HCT116 (cell line): ENCODE data around the gene FTCDNL1. TPM values are rescaled to one million over a fixed set of nuclear protein-coding genes. Genes with fewer than 3 reads are reported as not detected.

ENCODE experiments used
- ATAC-seq: fragments of 200-7000 bp; cut with Tn5 transposase; 2 replicates; pipeline ENCODE4 v1.9.1; 2020; ENCODE audit warnings: mild to moderate bottlenecking, moderate library complexity
- BruUV-seq: library from RNA; stranded (reverse); fragments of 400-500 nt; replicated peaks from 2 replicates; lab custom pipeline; 2021; lab: Mats Ljungman, UMichigan
- CTCF ChIA-PET: fragments of 300-600 bp; sonication (Branson Sonifier 250); formaldehyde crosslinking; loops from one replicate; lab custom pipeline; 2021; ENCODE audit warnings: antibody characterized with exemption; lab: Charles Lee
- POLR2A ChIA-PET: fragments of 300-600, 350-600 bp; sonication (Branson Sonifier 250); formaldehyde crosslinking; loops from one replicate; lab custom pipeline; 2021; ENCODE audit warnings: antibody characterized with exemption; lab: Charles Lee
- RAD21 ChIA-PET, 2 experiments: fragments of 300-600 bp; sonication (Branson Sonifier 250); formaldehyde crosslinking; loops; one replicate each; lab custom pipeline; 2023; ENCODE audit warnings: low total read pairs in 2 of 2; ENCODE audit not compliant: uncharacterized antibody in 2 of 2, unreplicated experiment in 2 of 2, low non-redundant PET in 1 of 2; lab: Charles Lee
- DNase-seq: peaks from one replicate; pipeline ENCODE4 v3.0.0-alpha.2; 2010; ENCODE audit warnings: low read depth, low spot score
- H2AFZ ChIP-seq: fragments of 200-600 bp; shearing (Covaris generic), sonication (generic); 2 replicates; pipeline ENCODE4 v1.6.1; 2017; ENCODE audit warnings: low read depth, mixed run types, mixed read lengths, antibody characterized with exemption, low read length; ENCODE audit not compliant: poor library complexity, severe bottlenecking
- H3K27ac ChIP-seq: 2 replicates; pipeline ENCODE4 v1.5.1; 2012; ENCODE audit warnings: low read depth, low read length
- H3K27me3 ChIP-seq: fragments of 200-600 bp; sonication (generic); 2 replicates; pipeline ENCODE4 v1.6.1; 2016; ENCODE audit warnings: mixed run types, low read length, mixed read lengths; ENCODE audit not compliant: insufficient read depth
- H3K36me3 ChIP-seq, 2 experiments: fragments of 200-500 bp in 1 of 2; fragments of 200-600 bp in 1 of 2; sonication (Bioruptor generic) in 1 of 2; sonication (generic) in 1 of 2; 2 replicates each; pipeline versions ENCODE4 v1.5.1 to v1.6.1; 2014 to 2016; ENCODE audit warnings: low read length in 2 of 2, inconsistent platforms in 1 of 2, mixed read lengths in 1 of 2, mixed run types in 1 of 2; ENCODE audit not compliant: insufficient read depth in 2 of 2, control insufficient read depth in 1 of 2
- H3K4me1 ChIP-seq, 2 experiments: fragments of 200-600 bp in 1 of 2; sonication (generic) in 1 of 2; 2 replicates each; pipeline versions ENCODE4 v1.5.1 to v1.6.1; 2012 to 2017; ENCODE audit warnings: low read length in 2 of 2, inconsistent platforms in 1 of 2, mild to moderate bottlenecking in 1 of 2, mixed read lengths in 1 of 2, mixed run types in 1 of 2, moderate library complexity in 1 of 2; ENCODE audit not compliant: insufficient read depth in 2 of 2, control insufficient read depth in 1 of 2
- H3K4me2 ChIP-seq: fragments of 200-600 bp; sonication (generic); 2 replicates; pipeline ENCODE4 v1.6.1; 2017; ENCODE audit warnings: mixed run types, low read length, mixed read lengths
- H3K4me3 ChIP-seq, 2 experiments: fragments of 200-600 bp in 1 of 2; sonication (generic) in 1 of 2; replicated peaks in 1 of 2; 2 replicates each; pipeline ENCODE4 v1.5.1; 2011 to 2016; ENCODE audit warnings: low read length in 2 of 2, control low read depth in 1 of 2, low read depth in 1 of 2, mild to moderate bottlenecking in 1 of 2, mixed read lengths in 1 of 2, mixed run types in 1 of 2
- H3K79me2 ChIP-seq: fragments of 200-600 bp; sonication (generic); 2 replicates; pipeline ENCODE4 v1.6.1; 2017; ENCODE audit warnings: mild to moderate bottlenecking, mixed run types, low read length, moderate library complexity, mixed read lengths; ENCODE audit not compliant: insufficient read depth
- H3K9ac ChIP-seq: fragments of 200-600 bp; sonication (generic); 2 replicates; pipeline ENCODE4 v1.6.1; 2016; ENCODE audit warnings: low read length, mixed read lengths
- H3K9me2 ChIP-seq: fragments of 200-600 bp; sonication (generic), shearing (Covaris generic); 2 replicates; pipeline ENCODE4 v1.6.1; 2017; ENCODE audit warnings: mixed run types, mild to moderate bottlenecking, moderate library complexity; ENCODE audit not compliant: insufficient read depth
- H3K9me3 ChIP-seq, 2 experiments: fragments of 200-500 bp in 1 of 2; fragments of 200-600 bp in 1 of 2; sonication (Bioruptor generic) in 1 of 2; sonication (generic) in 1 of 2; 2 replicates each; pipeline ENCODE4 v1.6.1; 2014 to 2017; ENCODE audit warnings: low read length in 2 of 2, mixed read lengths in 2 of 2, inconsistent platforms in 1 of 2, low read depth in 1 of 2, mild to moderate bottlenecking in 1 of 2, mixed run types in 1 of 2, moderate library complexity in 1 of 2; ENCODE audit not compliant: control insufficient read depth in 1 of 2, insufficient read depth in 1 of 2
- H4K20me1 ChIP-seq: fragments of 200-600 bp; sonication (generic), shearing (Covaris generic); 2 replicates; pipeline ENCODE4 v1.6.1; 2017; ENCODE audit warnings: mixed run types, mild to moderate bottlenecking, moderate library complexity; ENCODE audit not compliant: insufficient read depth
- ATF3 ChIP-seq: IDR thresholded peaks from 2 replicates; pipeline ENCODE4 v1.6.1; 2012
- CBX3 ChIP-seq: IDR thresholded peaks from 2 replicates; pipeline ENCODE4 v1.6.1; 2012; ENCODE audit warnings: low read depth
- CEBPB ChIP-seq: IDR thresholded peaks from 2 replicates; pipeline ENCODE4 v1.6.1; 2012; ENCODE audit warnings: low read depth
- EGR1 ChIP-seq: IDR thresholded peaks from 2 replicates; pipeline ENCODE4 v1.6.1; 2012; ENCODE audit warnings: low read depth
- ELF1 ChIP-seq: IDR thresholded peaks from 2 replicates; pipeline ENCODE4 v1.6.1; 2012; ENCODE audit warnings: low read depth, borderline replicate concordance
- EZH2 ChIP-seq: fragments of 200-600 bp; sonication (generic); IDR thresholded peaks from 2 replicates; pipeline ENCODE4 v1.6.1; 2017; ENCODE audit warnings: antibody characterized with exemption, mixed run types
- FOSL1 ChIP-seq: IDR thresholded peaks from 2 replicates; pipeline ENCODE4 v1.6.1; 2012; ENCODE audit warnings: low read depth
- JUND ChIP-seq: IDR thresholded peaks from 2 replicates; pipeline ENCODE4 v1.6.1; 2012
- MAX ChIP-seq: IDR thresholded peaks from 2 replicates; pipeline ENCODE4 v1.6.1; 2012
- POLR2A ChIP-seq: IDR thresholded peaks from 2 replicates; pipeline ENCODE4 v1.7.0; 2011; ENCODE audit warnings: borderline replicate concordance; ENCODE audit not compliant: insufficient read depth, insufficient read length; ENCODE audit errors: extremely low read depth
- POLR2AphosphoS5 ChIP-seq: IDR thresholded peaks from 2 replicates; pipeline ENCODE4 v1.6.1; 2011; ENCODE audit warnings: mild to moderate bottlenecking, low read depth, low read length, moderate library complexity
- RAD21 ChIP-seq: IDR thresholded peaks from 2 replicates; pipeline ENCODE4 v1.6.1; 2012; ENCODE audit warnings: low read depth, mild to moderate bottlenecking
- SIN3A ChIP-seq: IDR thresholded peaks from 2 replicates; pipeline ENCODE4 v1.6.1; 2012; ENCODE audit warnings: low read depth
- SRF ChIP-seq: IDR thresholded peaks from 2 replicates; pipeline ENCODE4 v1.6.1; 2012; ENCODE audit warnings: low read depth
- TCF7L2 ChIP-seq: IDR thresholded peaks from 2 replicates; pipeline ENCODE4 v1.7.0; 2011; ENCODE audit warnings: borderline replicate concordance, inconsistent platforms; ENCODE audit not compliant: insufficient read depth, insufficient read length; ENCODE audit errors: extremely low read depth
- YY1 ChIP-seq: IDR thresholded peaks from 2 replicates; pipeline ENCODE4 v1.6.1; 2011; ENCODE audit warnings: low read length, low read depth, moderate library complexity, mild to moderate bottlenecking; ENCODE audit not compliant: insufficient replicate concordance; ENCODE audit errors: extremely low read depth
- ZBTB33 ChIP-seq: IDR thresholded peaks from 2 replicates; pipeline ENCODE4 v1.6.1; 2011; ENCODE audit warnings: mild to moderate bottlenecking, low read length, moderate library complexity; ENCODE audit not compliant: insufficient replicate concordance; ENCODE audit errors: extremely low read depth
- ZNF274 ChIP-seq: fragments of 200-500 bp; sonication (Bioruptor generic); IDR thresholded peaks from 2 replicates; pipeline ENCODE4 v1.6.1; 2014; ENCODE audit warnings: mild to moderate bottlenecking, low read depth, low read length, inconsistent platforms
- intact Hi-C: fragments of 100-400 bp; cut with micrococcal nuclease; formaldehyde crosslinking; loops from 2 replicates; pipeline ENCODE4 v1.10.0; 2022
- total RNA-seq: library from RNA; stranded (reverse); gene quantifications from one replicate; pipeline ENCODE4 v1.2.1, GENCODE V29; 2021; ENCODE audit not compliant: unreplicated experiment
- TF ChIP-seq, protein P1 (sequence below): IDR thresholded peaks from 2 replicates; pipeline ENCODE4 v1.6.1; 2012; ENCODE audit warnings: low read depth

FTCDNL1 gene
- total RNA-seq, 1 experiment from 2014 or later = 2.6 TPM

DNA sequence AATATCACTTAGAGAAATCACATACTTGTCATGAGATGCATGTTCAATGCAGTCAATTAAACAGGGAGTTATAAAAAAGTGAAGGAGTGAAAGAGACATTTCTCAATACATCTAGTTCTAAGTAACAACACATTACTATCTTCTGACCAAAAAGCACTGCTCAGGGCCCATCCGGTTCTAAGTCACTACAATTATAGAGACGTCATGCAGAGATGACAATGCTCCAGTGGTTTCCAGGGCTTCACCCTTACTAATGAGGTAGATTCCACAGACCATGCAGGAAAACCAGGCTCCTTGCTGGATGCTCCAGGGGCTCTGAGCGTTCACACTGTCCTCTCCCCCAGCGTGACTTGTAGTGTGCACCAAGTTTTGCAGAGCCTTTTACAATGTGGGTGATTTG lies 88.0 kb downstream of the FTCDNL1 start:
- intact Hi-C loops = no loop called here
- Histone ChIP-seq H2AFZ (no peak overlapping the region), H3K36me3 (no peaks in the 10 kb centered on the region), H3K79me2 (no peaks in the 10 kb centered on the region), H4K20me1 (no peaks in the 10 kb centered on the region), H3K9me2 (no peaks in the 10 kb centered on the region), H3K9ac (no peak overlapping the region), H3K9me3 (no peaks in the 10 kb centered on the region), H3K4me1 (no peaks in the 10 kb centered on the region), H3K4me3 (no peak overlapping the region), H3K27ac (no peak overlapping the region), H3K27me3 (no peaks in the 10 kb centered on the region; the same call in 1 of the 2 replicates), H3K4me2 (no peak overlapping the region)
- ChIA-PET POLR2A (no interaction called here), CTCF (no interaction called here), RAD21 (no interaction called here)
- ATAC-seq (no peak), DNase-seq (no peak)
- no TSS peak for BruUV-seq
- TF ChIP-seq SRF = no peak
- no peak for TF ChIP-seq EGR1
- no peak for TF ChIP-seq ZNF274
- TF ChIP-seq RAD21 = no peak
- TF ChIP-seq ATF3 = no peak
- TF ChIP-seq SIN3A = no peak
- no peak for TF ChIP-seq MAX
- no peak for TF ChIP-seq CBX3
- TF ChIP-seq EZH2 = no peak
- no peak for TF ChIP-seq ZBTB33
- no peak for TF ChIP-seq POLR2AphosphoS5
- no peak for TF ChIP-seq TCF7L2
- TF ChIP-seq FOSL1 = no peak
- TF ChIP-seq, protein P1, sequence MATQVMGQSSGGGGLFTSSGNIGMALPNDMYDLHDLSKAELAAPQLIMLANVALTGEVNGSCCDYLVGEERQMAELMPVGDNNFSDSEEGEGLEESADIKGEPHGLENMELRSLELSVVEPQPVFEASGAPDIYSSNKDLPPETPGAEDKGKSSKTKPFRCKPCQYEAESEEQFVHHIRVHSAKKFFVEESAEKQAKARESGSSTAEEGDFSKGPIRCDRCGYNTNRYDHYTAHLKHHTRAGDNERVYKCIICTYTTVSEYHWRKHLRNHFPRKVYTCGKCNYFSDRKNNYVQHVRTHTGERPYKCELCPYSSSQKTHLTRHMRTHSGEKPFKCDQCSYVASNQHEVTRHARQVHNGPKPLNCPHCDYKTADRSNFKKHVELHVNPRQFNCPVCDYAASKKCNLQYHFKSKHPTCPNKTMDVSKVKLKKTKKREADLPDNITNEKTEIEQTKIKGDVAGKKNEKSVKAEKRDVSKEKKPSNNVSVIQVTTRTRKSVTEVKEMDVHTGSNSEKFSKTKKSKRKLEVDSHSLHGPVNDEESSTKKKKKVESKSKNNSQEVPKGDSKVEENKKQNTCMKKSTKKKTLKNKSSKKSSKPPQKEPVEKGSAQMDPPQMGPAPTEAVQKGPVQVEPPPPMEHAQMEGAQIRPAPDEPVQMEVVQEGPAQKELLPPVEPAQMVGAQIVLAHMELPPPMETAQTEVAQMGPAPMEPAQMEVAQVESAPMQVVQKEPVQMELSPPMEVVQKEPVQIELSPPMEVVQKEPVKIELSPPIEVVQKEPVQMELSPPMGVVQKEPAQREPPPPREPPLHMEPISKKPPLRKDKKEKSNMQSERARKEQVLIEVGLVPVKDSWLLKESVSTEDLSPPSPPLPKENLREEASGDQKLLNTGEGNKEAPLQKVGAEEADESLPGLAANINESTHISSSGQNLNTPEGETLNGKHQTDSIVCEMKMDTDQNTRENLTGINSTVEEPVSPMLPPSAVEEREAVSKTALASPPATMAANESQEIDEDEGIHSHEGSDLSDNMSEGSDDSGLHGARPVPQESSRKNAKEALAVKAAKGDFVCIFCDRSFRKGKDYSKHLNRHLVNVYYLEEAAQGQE = no peak
- TF ChIP-seq YY1 = no peak
- no peak for TF ChIP-seq ELF1
- no peak for TF ChIP-seq CEBPB
- TF ChIP-seq JUND = no peak
- TF ChIP-seq POLR2A = no peak
